Esophagus (tissue), 2 donors: ENCODE data around the gene MRGPRG. TPM values are rescaled to one million over a fixed set of nuclear protein-coding genes. Genes with fewer than 3 reads are reported as not detected.

ENCODE experiments used
- H3K27ac ChIP-seq, 2 donors: one replicate each; pipeline ENCODE4 v1.5.1; 2013; ENCODE audit warnings: low read depth in 2 of 2, mild to moderate bottlenecking in 2 of 2, inconsistent platforms in 1 of 2, low read length in 1 of 2, moderate library complexity in 1 of 2
- H3K27me3 ChIP-seq, 2 donors: one replicate each; pipeline ENCODE4 v1.6.1; 2013; ENCODE audit warnings: low read length in 2 of 2, control low read depth in 1 of 2, mild to moderate bottlenecking in 1 of 2; ENCODE audit not compliant: insufficient read depth in 2 of 2, control insufficient read depth in 1 of 2
- H3K36me3 ChIP-seq, 2 donors: one replicate each; pipeline ENCODE4 v1.6.1; 2013; ENCODE audit warnings: low read length in 1 of 2; ENCODE audit not compliant: control insufficient read depth in 2 of 2, insufficient read depth in 2 of 2
- H3K4me1 ChIP-seq, 2 donors: one replicate each; pipeline ENCODE4 v1.6.1; 2013; ENCODE audit warnings: low read length in 1 of 2; ENCODE audit not compliant: control insufficient read depth in 2 of 2, insufficient read depth in 2 of 2
- H3K4me3 ChIP-seq, 2 donors: one replicate each; pipeline ENCODE4 v1.5.1; 2013; ENCODE audit warnings: low read length in 2 of 2, mild to moderate bottlenecking in 2 of 2, low read depth in 1 of 2, moderate library complexity in 1 of 2
- H3K9me3 ChIP-seq, 2 donors: one replicate each; pipeline ENCODE4 v1.6.1; 2013; ENCODE audit warnings: mild to moderate bottlenecking in 2 of 2, low read depth in 1 of 2, low read length in 1 of 2, moderate library complexity in 1 of 2; ENCODE audit not compliant: control insufficient read depth in 2 of 2, insufficient read depth in 1 of 2
- WGBS, 2 donors: extraction: QIAGEN DNeasy Blood & Tissue Kit; methylation state at CpG; one replicate each; pipeline ENCODE4 v1.1.7; 2013; 5-methylcytosine and 5-hydroxymethylcytosine counted together
- polyA plus RNA-seq, 2 donors: library from polyadenylated mRNA; stranded (reverse); fragments of 200-250 nt; gene quantifications; one replicate each; pipeline ENCODE4 v1.2.3, GENCODE V29; 2013
- donor health status: healthy with polysubstance abuse.
- donor health status: Bipolar disorder and iron deficiency.

Gene MRGPRG
- polyA plus RNA-seq, 2 donors: not detected

GRCh38 chr11:3207526-3208189 lies 11.0 kb downstream of the MRGPRG start:
- Histone ChIP-seq H3K4me3 (no peak overlapping the region), H3K4me1 (no peaks in the 10 kb centered on the region), H3K36me3 (no peaks in the 10 kb centered on the region), H3K27me3 (peaks cover 0 to 3% of the 10 kb centered on the region in 2 donors), H3K27ac (no peak overlapping the region), H3K9me3 (peaks cover 0 to 6% of the 10 kb centered on the region in 2 donors)
- 79 to 80% methylated on average over 8 of the region's 8 CpGs for WGBS, 2 donors

GRCh38 chr11:3206922-3207204 lies 11.8 kb downstream of the MRGPRG start:
- WGBS, 2 donors: 95 to 97% methylated on average over 1 of the region's 1 CpG
- Histone ChIP-seq H3K9me3 (peaks cover 0 to 6% of the 10 kb centered on the region in 2 donors), H3K36me3 (no peaks in the 10 kb centered on the region), H3K27me3 (peaks cover 0 to 4% of the 10 kb centered on the region in 2 donors), H3K4me1 (no peaks in the 10 kb centered on the region), H3K27ac (no peak overlapping the region), H3K4me3 (no peak overlapping the region)

GRCh38 chr11:3206156-3206921 lies 12.3 kb downstream of the MRGPRG start:
- Histone ChIP-seq H3K27ac (no peak overlapping the region), H3K4me1 (no peaks in the 10 kb centered on the region), H3K4me3 (no peak overlapping the region), H3K27me3 (peaks cover 0 to 4% of the 10 kb centered on the region in 2 donors), H3K9me3 (peaks cover 0 to 3% of the 10 kb centered on the region in 2 donors), H3K36me3 (no peaks in the 10 kb centered on the region)
- 85 to 86% methylated on average over 8 of the region's 8 CpGs for WGBS, 2 donors

GRCh38 chr11:3205261-3206155 lies 13.1 kb downstream of the MRGPRG start:
- Histone ChIP-seq H3K9me3 (peaks cover 0 to 3% of the 10 kb centered on the region in 2 donors), H3K4me3 (no peak overlapping the region), H3K27ac (no peak overlapping the region), H3K4me1 (no peaks in the 10 kb centered on the region), H3K27me3 (peaks cover 0 to 7% of the 10 kb centered on the region in 2 donors), H3K36me3 (no peaks in the 10 kb centered on the region)
- WGBS, 2 donors: 49 to 61% methylated on average over 16 of the region's 16 CpGs

- 78 to 81% methylated on average over 24 of the region's 24 CpGs for WGBS, 2 donors
- Histone ChIP-seq H3K4me3 (no peak overlapping the region), H3K27ac (no peak overlapping the region), H3K36me3 (no peaks in the 10 kb centered on the region), H3K9me3 (peaks cover 0 to 3% of the 10 kb centered on the region in 2 donors), H3K27me3 (peaks cover 0 to 7% of the 10 kb centered on the region in 2 donors), H3K4me1 (no peaks in the 10 kb centered on the region)
Observed at GRCh38 chr11:3204141-3205015, 14.2 kb downstream of the MRGPRG start.

- 4 to 7% methylated on average over 49 to 51 of the region's 51 CpGs for WGBS, 2 donors
- Histone ChIP-seq H3K36me3 (no peaks in the 10 kb centered on the region), H3K9me3 (peaks cover 3% of the 10 kb centered on the region in 2 donors), H3K27ac (no peak overlapping the region), H3K4me3 (no peak overlapping the region), H3K27me3 (peaks cover 0 to 7% of the 10 kb centered on the region in 2 donors), H3K4me1 (no peaks in the 10 kb centered on the region)
Observed at GRCh38 chr11:3203221-3204043, 15.2 kb downstream of the MRGPRG start.

GRCh38 chr11:3202759-3203158 lies 15.9 kb downstream of the MRGPRG start:
- Histone ChIP-seq H3K4me1 (no peaks in the 10 kb centered on the region), H3K27me3 (peaks cover 0 to 7% of the 10 kb centered on the region in 2 donors), H3K9me3 (peaks cover 3% of the 10 kb centered on the region in 2 donors), H3K27ac (no peak overlapping the region), H3K4me3 (no peak overlapping the region), H3K36me3 (no peaks in the 10 kb centered on the region)
- WGBS, 2 donors: 6 to 11% methylated on average over 17 of the region's 17 CpGs

GRCh38 chr11:3202305-3202704 lies 16.3 kb downstream of the MRGPRG start:
- H3K4me3 ChIP-seq: no peak overlapping the region
- no peaks in the 10 kb centered on the region for H3K36me3 ChIP-seq
- H3K4me1 ChIP-seq: no peaks in the 10 kb centered on the region
- H3K27me3 ChIP-seq: peaks cover 0 to 7% of the 10 kb centered on the region in 2 donors
- no peak overlapping the region for H3K27ac ChIP-seq
- peaks cover 3% of the 10 kb centered on the region in 2 donors for H3K9me3 ChIP-seq
- 61 to 63% methylated on average over 7 of the region's 7 CpGs for WGBS, 2 donors
